GM23338 (cell line): ENCODE results near the gene SFT2D2. TPM values are rescaled to one million over a fixed set of nuclear protein-coding genes. Genes with fewer than 3 reads are reported as not detected.

Experiments used
- ATAC-seq: fragments of 200-7000 bp; cut with Tn5 transposase; 3 replicates; pipeline ENCODE4 v1.9.1; 2020
- DNase-seq: peaks from one replicate; pipeline ENCODE4 v3.0.0-alpha.2; 2015; ENCODE audit warnings: low spot score
- H2AFZ ChIP-seq: fragments of 200-600 bp; sonication (generic); 2 replicates; pipeline ENCODE4 v1.8.0; 2016; ENCODE audit warnings: antibody characterized with exemption, mild to moderate bottlenecking, moderate library complexity
- H3F3A ChIP-seq: fragments of 200-600 bp; sonication (generic); replicated peaks from 2 replicates; pipeline ENCODE4 v1.8.0; 2017; ENCODE audit warnings: antibody characterized with exemption, mixed run types, low read depth
- H3K27ac ChIP-seq: fragments of 200-600 bp; sonication (generic); 2 replicates; pipeline ENCODE4 v1.6.1; 2016; ENCODE audit warnings: low read depth
- H3K27me3 ChIP-seq: fragments of 200-600 bp; sonication (generic); 2 replicates; pipeline ENCODE4 v1.8.0; 2016; ENCODE audit warnings: mild to moderate bottlenecking, mixed run types, moderate library complexity; ENCODE audit not compliant: insufficient read depth
- H3K36me3 ChIP-seq: fragments of 200-600 bp; sonication (generic); 2 replicates; pipeline ENCODE4 v1.8.0; 2016; ENCODE audit warnings: mild to moderate bottlenecking; ENCODE audit not compliant: insufficient read depth
- H3K4me1 ChIP-seq: fragments of 200-600 bp; sonication (generic); 2 replicates; pipeline ENCODE4 v1.8.0; 2016; ENCODE audit warnings: mild to moderate bottlenecking, moderate library complexity; ENCODE audit not compliant: insufficient read depth
- H3K4me2 ChIP-seq: fragments of 200-600 bp; sonication (generic); 2 replicates; pipeline ENCODE4 v1.7.1; 2017; ENCODE audit warnings: mixed run types
- H3K4me3 ChIP-seq: fragments of 200-600 bp; sonication (generic); 2 replicates; pipeline ENCODE4 v1.6.1; 2016; ENCODE audit warnings: mixed run types
- H3K79me2 ChIP-seq: fragments of 200-600 bp; sonication (generic); replicated peaks from 2 replicates; pipeline ENCODE4 v1.8.0; 2017; ENCODE audit warnings: mild to moderate bottlenecking; ENCODE audit not compliant: insufficient read depth
- H3K9me2 ChIP-seq: fragments of 200-600 bp; sonication (generic); 2 replicates; pipeline ENCODE4 v1.8.0; 2017; ENCODE audit not compliant: insufficient read depth
- H4K20me1 ChIP-seq: fragments of 200-600 bp; sonication (generic); replicated peaks from 2 replicates; pipeline ENCODE4 v1.8.0; 2017; ENCODE audit warnings: mild to moderate bottlenecking; ENCODE audit not compliant: insufficient read depth
- H3K27ac Mint-ChIP-seq: 2 replicates; pipeline ENCODE4 v1.8.0; 2020; ENCODE audit warnings: inconsistent platforms, mild to moderate bottlenecking, moderate library complexity, mixed read lengths
- H3K27me3 Mint-ChIP-seq: 3 replicates; pipeline ENCODE4 v1.8.0; 2022; ENCODE audit warnings: low read depth, mild to moderate bottlenecking, moderate library complexity, mixed read lengths, inconsistent platforms; ENCODE audit not compliant: insufficient read depth, poor library complexity
- H3K36me3 Mint-ChIP-seq: 3 replicates; pipeline ENCODE4 v1.8.0; 2021; ENCODE audit warnings: low read depth, mild to moderate bottlenecking, inconsistent platforms, moderate library complexity, mixed read lengths
- H3K4me1 Mint-ChIP-seq: 3 replicates; pipeline ENCODE4 v1.8.0; 2020; ENCODE audit warnings: mild to moderate bottlenecking, inconsistent platforms, mixed read lengths
- H3K4me3 Mint-ChIP-seq: 3 replicates; pipeline ENCODE4 v1.8.0; 2021; ENCODE audit warnings: moderate library complexity, mild to moderate bottlenecking, inconsistent platforms, mixed read lengths
- H3K9me3 Mint-ChIP-seq: 3 replicates; pipeline ENCODE4 v1.8.0; 2020; ENCODE audit warnings: moderate library complexity, mild to moderate bottlenecking, inconsistent platforms, mixed read lengths
- CREB1 ChIP-seq: fragments of 250-450 bp; sonication (Bioruptor Pico); IDR thresholded peaks from 2 replicates; pipeline ENCODE4 v1.5.0; 2020; ENCODE audit warnings: low read depth, mild to moderate bottlenecking, moderate library complexity
- CTCF ChIP-seq, 2 experiments: fragments of 200-600 bp in 1 of 2; sonication (generic) in 1 of 2; conservative IDR thresholded peaks; 2 replicates each; pipeline versions ENCODE4 v1.5.1 to v1.6.1; 2016 to 2017; ENCODE audit warnings: antibody characterized with exemption in 2 of 2, low read depth in 2 of 2, mild to moderate bottlenecking in 2 of 2, moderate library complexity in 1 of 2
- ETS1 ChIP-seq: IDR thresholded peaks from 2 replicates; pipeline ENCODE4 v1.6.1; 2016; ENCODE audit warnings: antibody characterized with exemption
- EZH2 ChIP-seq: fragments of 200-600 bp; sonication (generic); IDR thresholded peaks from one replicate; pipeline ENCODE4 v1.8.0; 2017; ENCODE audit warnings: antibody characterized with exemption, mild to moderate bottlenecking, low read depth; ENCODE audit not compliant: unreplicated experiment
- EZH2phosphoT487 ChIP-seq: fragments of 200-600 bp; sonication (generic); IDR thresholded peaks from one replicate; pipeline ENCODE4 v1.8.1; 2018; ENCODE audit warnings: antibody characterized with exemption; ENCODE audit not compliant: unreplicated experiment
- JUNB ChIP-seq: IDR thresholded peaks from one replicate; pipeline ENCODE4 v1.6.1; 2016; ENCODE audit warnings: antibody characterized with exemption; ENCODE audit not compliant: unreplicated experiment
- NANOG ChIP-seq: IDR thresholded peaks from 2 replicates; pipeline ENCODE4 v1.6.1; 2016; ENCODE audit warnings: antibody characterized with exemption, borderline replicate concordance
- POLR2AphosphoS5 ChIP-seq: IDR thresholded peaks from 2 replicates; pipeline ENCODE4 v1.6.1; 2016; ENCODE audit warnings: antibody characterized with exemption, low read depth
- REST ChIP-seq: IDR thresholded peaks from one replicate; pipeline ENCODE4 v1.6.1; 2018; ENCODE audit warnings: antibody characterized with exemption; ENCODE audit not compliant: unreplicated experiment
- STAT1 ChIP-seq: IDR thresholded peaks from one replicate; pipeline ENCODE4 v1.6.1; 2016; ENCODE audit warnings: antibody characterized with exemption; ENCODE audit not compliant: unreplicated experiment
- ZNF114 ChIP-seq: fragments of 250-450 bp; sonication (Bioruptor Pico); IDR thresholded peaks from 2 replicates; pipeline ENCODE4 v1.5.0; 2020; ENCODE audit warnings: mild to moderate bottlenecking, moderate library complexity
- ZNF331 ChIP-seq: fragments of 250-450 bp; sonication (Bioruptor Pico); IDR thresholded peaks from 2 replicates; pipeline ENCODE4 v1.5.0; 2020; ENCODE audit warnings: low read depth, mild to moderate bottlenecking, moderate library complexity
- ZNF462 ChIP-seq: fragments of 250-450 bp; sonication (Bioruptor Pico); IDR thresholded peaks from 2 replicates; pipeline ENCODE4 v1.5.0; 2020; ENCODE audit warnings: mild to moderate bottlenecking, moderate library complexity
- polyA plus RNA-seq: library from polyadenylated mRNA; unstranded; fragments of >200 nt; fragmentation: Nextera tagmentation; extraction: Ambion mirVana; gene quantifications from 2 replicates; pipeline ENCODE4 v1.2.1, GENCODE V29; 2016
- total RNA-seq: library from RNA; depleted of rRNA; stranded (reverse); fragments of >200 nt; shearing (Covaris generic); gene quantifications from 2 replicates; pipeline ENCODE4 v1.2.3, GENCODE V29; 2014

SFT2D2 gene
- total and polyA plus RNA-seq, 2 experiments from 2014 or later = 7.6 to 27.2 TPM

- Mint-ChIP-seq H3K4me3 (no peak within 1 kb of the TSS), H3K27ac (no peak within 1 kb of the TSS), H3K36me3 (no peaks in the 10 kb centered on the region), H3K4me1 (peaks cover 16% of the 10 kb centered on the region), H3K27me3 (peaks cover 3% of the 10 kb centered on the region), H3K9me3 (no peaks in the 10 kb centered on the region)
- TF ChIP-seq ZNF462 (CRISPR knock-in tag) (no peak), POLR2AphosphoS5 (no peak), JUNB (no peak), REST (no peak), STAT1 (no peak), CREB1 (CRISPR knock-in tag) (no peak), EZH2 (no peak), ZNF114 (no peak), CTCF (conservative IDR thresholded peaks at IDR 0.05; ENCODE audit: low read depth in 2 of 2) (no peak), ETS1 (no peak), ZNF331 (CRISPR knock-in tag) (no peak), EZH2phosphoT487 (no peak), NANOG (no peak)
- no peak within 1 kb of the TSS for H3K27ac ChIP-seq
- no peaks in the 10 kb centered on the region for H3K27me3 ChIP-seq
- H3K4me3 ChIP-seq = no peak within 1 kb of the TSS
- ATAC-seq (no peak), DNase-seq (no peak)
- no peaks in the 10 kb centered on the region for H4K20me1 ChIP-seq
- H3K4me1 ChIP-seq = peaks cover 18% of the 10 kb centered on the region
- no peak within 1 kb of the TSS for H2AFZ ChIP-seq
- H3K9me2 ChIP-seq = no peaks in the 10 kb centered on the region
- H3K4me2 ChIP-seq = no peak within 1 kb of the TSS
- H3K36me3 ChIP-seq = no peaks in the 10 kb centered on the region
- H3F3A ChIP-seq = no peaks in the 10 kb centered on the region
- H3K79me2 ChIP-seq = no peaks in the 10 kb centered on the region
Observed at GRCh38 chr1:168280296-168280927, 54.6 kb downstream of the SFT2D2 start, which contains the start of gene TBX19. Gene TBX19, plus strand, starts transcription at chr1:168280877. Its CDS starts 214 bp downstream, at chr1:168281091.
